GM10847 (cell line): ENCODE data around the gene NHERF2.

Source experiments
- POLR2A ChIP-seq: IDR thresholded peaks from 2 replicates; pipeline ENCODE4 v1.6.1; 2011; ENCODE audit not compliant: insufficient read length; ENCODE audit errors: extremely low read depth

Gene NHERF2

DNA sequence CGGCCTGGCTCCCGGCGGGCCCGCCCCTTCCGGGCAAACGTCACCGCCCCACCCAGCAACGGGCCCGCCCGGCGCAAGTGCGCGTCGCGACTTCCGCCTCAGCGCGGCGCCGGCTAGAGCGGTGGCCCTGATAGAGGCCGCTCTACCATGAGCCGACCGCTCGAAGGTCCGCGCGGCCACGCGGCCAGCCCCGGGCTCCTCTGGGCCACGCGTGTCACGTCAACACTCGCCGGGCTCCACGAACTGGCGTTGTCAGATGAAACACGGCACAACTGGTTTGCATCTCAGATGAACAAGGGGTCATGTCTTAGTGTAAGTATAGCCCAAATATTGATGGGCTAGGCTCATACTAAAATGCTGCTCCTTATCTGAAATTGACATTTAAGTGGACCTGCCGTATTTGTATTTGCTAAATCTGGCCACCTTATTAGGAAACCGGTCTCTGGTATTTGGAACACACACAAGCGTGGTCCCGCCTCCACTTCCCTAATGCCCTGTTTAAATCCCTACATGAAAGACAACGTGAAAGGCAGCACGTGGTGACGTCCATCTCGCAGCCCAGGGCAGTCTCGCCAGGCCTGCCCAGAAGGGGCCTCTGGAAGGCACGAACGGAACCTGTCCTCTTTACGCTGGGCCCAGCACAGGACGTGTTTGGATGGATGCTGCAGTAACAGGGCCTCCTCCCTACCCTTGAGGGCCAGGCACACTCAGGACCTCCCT, 16.8 kb upstream of the NHERF2 start, which contains the start of gene ZNF598:
TSS of gene ZNF598 (minus strand) at position 31 of the 720 bp plus-strand sequence.
- peak; percentile 91 for TF ChIP-seq POLR2A

DNA sequence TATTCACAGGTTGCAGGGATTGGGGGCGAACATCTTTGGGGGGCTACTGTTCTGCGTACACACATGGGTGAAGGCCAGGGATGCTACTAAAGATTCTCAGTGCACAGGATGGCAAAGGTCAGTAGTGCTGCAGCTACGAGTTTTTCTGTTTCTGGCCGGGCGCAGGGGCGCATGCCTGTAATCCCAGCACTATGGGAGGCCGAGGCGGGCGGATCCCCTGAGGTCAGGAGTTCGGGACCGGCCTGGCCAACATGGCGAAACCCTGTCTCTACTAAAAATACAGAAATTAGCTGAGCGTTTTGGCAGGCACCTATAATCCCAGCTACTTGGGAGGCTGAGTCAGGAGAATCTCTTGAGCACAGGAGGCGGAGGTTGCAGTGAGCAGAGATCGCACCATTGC, 13.2 kb upstream of the NHERF2 start:
- TF ChIP-seq POLR2A = no peak

DNA sequence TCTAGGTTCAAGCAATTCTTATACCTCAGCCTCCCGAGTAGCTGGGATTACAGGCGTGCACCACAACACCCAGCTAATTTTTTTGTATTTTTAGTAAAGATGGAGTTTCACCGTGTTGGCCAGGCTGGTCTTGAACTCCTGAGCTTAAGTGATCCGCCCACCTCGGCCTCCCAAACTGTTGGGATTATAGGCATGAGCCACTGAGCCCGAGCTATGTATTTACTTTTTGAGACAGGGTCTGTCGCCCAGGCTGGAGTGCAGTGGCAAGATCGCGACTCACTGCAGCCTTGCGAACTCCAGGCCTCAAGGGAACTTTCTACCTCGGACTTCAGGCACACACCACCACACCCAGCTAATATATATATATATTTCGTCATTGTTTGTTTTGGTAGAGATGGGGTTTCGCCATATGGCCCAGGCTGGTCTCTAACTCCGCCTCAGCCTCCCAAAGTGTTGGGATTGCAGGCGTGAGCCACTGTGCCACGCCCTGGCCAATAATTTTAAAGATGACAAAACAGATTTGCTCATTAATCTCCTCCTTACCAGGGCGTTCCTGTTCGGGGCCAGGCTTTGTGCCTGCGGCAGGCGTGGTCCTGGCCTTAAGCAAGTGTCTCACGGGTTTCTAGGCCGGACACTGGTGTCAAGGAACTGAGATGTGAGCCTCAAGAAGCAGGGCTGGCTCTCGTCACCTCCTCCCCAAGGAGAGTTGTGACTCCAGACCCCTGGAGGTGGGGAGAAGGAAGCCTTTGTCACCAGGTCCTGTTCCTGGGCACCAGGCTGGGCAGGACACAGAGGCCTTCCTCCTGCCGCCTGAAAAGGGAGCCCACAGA, 11.4 kb upstream of the NHERF2 start:
- no peak for TF ChIP-seq POLR2A

DNA sequence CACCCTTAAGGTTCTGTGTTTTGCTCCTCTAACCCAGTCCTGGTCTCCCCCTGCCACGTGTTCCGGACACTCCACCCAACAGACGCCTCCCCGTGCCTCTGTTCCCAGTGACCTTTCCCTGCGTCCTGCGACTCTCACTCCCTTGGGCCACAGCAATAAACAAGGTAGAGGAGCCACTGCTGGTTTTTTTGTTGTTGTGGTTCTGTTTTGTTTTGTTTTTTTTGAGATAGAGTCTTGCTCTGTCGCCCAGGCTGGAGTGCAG, 10.8 kb upstream of the NHERF2 start:
- TF ChIP-seq POLR2A = no peak

DNA sequence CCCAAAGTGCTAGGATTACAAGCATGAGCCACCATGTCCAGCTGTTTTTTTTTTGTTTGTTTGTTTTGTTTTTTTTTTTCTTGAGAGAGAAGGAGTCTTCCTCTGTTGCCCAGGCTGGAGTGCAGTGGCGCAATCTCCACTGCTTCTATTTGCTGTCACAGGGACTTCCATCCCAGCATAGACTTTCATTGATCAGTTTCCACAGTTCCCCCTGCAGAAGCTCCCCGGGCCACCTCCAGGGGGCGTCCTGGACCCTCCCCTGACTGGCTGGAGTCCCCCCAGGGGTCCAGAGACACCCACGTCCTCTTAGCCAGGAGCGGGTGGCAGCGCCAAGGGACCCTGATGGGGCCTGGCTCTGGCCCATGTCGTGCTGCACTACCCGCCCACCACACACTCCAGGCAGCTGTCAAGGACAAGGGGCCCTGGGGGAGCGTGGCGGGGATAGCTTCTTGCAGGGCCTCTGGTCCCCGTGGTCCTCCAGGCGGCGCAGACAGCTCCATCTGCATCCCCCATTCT, 10.2 kb upstream of the NHERF2 start:
- TF ChIP-seq POLR2A = no peak

DNA sequence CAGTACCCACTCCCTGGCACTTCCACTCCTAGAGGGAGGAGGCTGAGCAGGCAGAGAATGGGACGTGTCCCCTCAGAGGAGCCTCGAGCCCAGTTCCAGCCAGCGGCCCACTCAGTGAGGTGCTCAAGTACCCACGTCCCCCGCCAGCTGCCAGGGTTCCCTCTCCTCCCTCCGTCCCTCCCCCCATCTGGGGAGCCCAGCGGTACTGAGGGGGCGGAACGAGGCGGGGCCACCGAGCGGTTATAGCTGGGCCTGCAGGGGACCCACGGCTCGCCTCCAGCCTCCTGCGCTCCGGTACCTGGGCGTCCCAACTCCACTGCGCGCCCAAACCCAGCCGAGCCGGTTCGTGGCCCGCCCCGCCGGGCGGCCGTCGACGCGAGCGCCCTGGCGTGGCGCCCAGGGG, 7.2 kb upstream of the NHERF2 start, which contains the start of gene NPW:
TSS of gene NPW (plus strand) at position 268 of the 403 bp plus-strand sequence.
- TF ChIP-seq POLR2A = no peak

DNA sequence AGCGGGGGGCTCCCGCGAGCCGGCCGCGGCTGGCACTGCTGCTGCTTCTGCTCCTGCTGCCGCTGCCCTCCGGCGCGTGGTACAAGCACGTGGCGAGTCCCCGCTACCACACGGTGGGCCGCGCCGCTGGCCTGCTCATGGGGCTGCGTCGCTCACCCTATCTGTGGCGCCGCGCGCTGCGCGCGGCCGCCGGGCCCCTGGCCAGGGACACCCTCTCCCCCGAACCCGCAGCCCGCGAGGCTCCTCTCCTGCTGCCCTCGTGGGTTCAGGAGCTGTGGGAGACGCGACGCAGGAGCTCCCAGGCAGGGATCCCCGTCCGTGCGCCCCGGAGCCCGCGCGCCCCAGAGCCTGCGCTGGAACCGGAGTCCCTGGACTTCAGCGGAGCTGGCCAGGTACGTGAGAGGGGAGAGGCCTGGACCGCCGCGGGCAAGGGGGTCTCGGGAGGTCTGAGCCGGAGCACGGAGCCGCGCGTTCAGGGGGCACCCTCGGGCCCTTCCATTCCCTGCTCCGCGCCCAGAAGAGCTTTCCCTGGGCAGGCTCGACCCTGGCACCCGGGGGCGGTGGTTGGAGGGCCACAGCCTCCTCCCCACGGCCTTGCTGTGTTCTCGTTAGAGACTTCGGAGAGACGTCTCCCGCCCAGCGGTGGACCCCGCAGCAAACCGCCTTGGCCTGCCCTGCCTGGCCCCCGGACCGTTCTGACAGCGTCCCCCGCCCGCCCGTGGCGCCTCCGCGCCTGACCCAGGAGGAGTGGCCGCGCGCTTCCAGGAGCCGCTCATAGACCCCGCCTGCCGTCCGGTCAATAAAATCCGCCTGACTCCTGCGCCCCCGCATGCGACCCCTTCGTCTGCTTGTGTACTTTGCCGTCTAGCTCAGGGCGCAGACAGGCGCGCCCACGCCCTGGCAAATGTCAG, 6.5 kb upstream of the NHERF2 start:
- TF ChIP-seq POLR2A = no peak

DNA sequence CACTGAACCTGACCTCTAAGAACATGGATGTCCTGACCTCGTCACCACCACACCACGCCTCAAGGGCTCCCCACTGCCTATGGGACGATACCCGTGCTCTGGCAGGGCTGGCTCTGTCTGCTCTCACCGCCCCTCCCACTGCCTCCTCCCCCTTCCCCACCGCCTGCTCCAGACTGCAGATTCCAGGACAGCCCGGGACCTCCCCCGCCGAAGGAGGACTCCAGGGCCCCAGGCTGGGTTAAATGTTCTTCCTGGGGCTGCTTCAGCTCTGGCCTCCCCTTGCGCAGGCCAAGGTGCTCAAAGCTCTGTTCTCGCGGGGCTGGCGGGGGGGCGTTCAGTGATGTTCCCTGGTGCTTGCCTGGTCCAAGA, 4.0 kb upstream of the NHERF2 start:
- TF ChIP-seq POLR2A = no peak

DNA sequence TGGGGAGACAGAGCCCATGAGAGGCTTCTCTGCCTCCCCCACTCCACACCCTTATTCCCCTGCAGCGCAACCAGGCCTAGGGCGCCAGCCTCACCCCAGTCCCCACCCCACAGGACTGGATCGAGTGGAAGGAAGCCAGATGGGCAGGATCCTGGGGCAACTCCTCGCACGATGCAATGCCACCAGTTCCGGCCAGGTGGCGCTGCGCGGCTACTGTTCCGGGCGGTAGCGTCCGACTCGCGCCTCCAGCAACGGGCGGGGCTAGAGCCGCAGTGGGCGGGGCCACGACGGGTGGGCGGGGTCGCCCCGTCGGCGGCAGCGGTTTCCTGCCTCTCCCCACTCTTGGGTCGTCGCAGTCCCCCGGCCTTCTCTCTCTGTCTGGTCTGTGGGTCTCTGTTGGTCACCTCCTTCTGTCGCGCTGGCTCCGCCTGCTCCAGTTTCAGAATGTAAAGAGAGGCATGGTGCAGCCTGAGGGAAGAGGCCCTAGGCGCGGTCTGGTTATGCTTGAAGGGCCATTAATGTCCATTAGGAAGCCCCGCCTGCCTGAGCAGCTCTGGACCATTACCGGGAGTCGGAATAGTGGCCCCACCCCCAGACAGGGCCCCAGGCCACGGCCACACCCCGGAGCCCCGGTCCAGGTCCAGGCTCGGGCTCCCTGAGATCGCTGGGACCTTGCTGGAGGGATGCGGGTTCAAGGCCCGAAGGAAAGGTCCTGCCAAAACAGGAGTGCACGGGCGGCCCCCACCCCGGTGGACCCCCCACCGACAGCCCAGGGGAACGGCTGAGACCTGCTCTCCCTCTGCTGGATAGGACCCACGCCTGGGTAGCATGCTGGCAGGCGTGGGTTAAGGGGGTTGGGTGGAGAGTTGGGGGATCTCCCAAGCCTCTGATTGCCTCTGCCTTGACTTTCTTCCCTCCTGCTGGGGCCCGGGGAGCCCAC, 3.3 kb upstream of the NHERF2 start:
- no peak for TF ChIP-seq POLR2A

DNA sequence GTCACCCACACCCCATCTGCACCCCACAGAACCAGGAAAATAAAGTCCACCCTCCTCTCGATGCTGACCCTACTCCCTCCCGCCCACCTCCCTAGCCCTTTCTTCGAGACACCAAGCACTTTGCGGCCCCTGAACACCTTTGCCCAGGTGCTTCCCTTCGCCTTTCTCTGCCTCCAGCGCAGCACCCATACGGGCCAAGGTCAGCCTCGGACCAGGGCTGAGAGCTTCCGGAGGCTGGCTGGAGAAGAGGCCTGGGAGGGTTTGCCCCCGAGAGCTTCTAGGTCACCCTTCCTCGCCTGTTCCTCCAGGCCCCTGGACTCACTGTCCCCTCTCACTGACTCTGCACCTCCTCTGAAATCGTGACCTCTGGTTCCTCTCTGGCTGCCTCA, 2.7 kb upstream of the NHERF2 start:
- TF ChIP-seq POLR2A = no peak

DNA sequence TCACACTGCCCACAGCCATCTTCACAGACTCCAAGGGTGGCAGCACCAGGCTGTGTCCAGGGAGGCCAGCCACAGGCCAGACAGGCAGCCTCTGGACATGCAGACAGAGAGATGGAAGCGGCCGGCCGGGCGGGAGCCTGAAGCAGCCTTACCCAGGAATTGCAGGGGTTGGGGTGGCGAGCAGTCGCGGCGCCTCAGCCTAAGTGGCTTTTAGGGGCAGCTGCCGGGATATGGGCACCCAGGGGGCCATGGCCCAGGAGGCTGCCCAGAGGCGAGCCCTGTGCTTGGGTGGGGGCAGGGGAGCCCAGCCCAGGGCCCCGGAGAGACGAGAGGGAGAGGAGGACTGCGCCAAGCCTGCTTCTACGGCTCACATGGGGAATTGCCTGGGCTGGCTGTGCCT, 1.5 kb upstream of the NHERF2 start:
- no peak for TF ChIP-seq POLR2A

DNA sequence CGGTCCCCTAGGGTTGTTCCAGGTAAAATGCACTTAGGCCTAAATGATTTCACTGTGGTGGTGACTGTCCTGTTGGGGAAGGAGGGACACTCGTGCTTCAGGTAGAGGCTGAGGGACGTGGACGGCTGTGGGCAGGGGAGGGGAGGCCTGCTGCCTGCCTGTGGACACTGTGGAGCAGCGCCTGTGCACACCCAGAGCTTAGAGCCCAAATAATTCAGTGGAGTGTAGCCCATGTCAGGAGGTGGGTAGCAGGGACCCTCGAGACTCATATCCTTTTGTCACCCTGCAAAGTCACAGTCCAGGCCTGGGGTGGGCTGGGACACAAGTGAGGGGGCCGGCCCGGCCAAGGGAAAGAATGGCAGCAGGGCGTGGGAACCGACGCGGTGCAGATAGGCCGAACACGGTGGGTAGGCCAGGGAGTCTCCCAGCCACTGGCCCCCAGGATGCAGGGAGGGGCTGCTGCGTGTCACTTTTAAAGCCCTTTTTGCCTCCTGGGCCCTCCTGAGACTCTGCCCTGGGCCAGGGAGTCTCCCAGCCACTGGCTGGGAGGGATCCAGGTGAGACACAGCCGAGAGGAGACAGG, 733 bp upstream of the NHERF2 start:
- TF ChIP-seq POLR2A = no peak

DNA sequence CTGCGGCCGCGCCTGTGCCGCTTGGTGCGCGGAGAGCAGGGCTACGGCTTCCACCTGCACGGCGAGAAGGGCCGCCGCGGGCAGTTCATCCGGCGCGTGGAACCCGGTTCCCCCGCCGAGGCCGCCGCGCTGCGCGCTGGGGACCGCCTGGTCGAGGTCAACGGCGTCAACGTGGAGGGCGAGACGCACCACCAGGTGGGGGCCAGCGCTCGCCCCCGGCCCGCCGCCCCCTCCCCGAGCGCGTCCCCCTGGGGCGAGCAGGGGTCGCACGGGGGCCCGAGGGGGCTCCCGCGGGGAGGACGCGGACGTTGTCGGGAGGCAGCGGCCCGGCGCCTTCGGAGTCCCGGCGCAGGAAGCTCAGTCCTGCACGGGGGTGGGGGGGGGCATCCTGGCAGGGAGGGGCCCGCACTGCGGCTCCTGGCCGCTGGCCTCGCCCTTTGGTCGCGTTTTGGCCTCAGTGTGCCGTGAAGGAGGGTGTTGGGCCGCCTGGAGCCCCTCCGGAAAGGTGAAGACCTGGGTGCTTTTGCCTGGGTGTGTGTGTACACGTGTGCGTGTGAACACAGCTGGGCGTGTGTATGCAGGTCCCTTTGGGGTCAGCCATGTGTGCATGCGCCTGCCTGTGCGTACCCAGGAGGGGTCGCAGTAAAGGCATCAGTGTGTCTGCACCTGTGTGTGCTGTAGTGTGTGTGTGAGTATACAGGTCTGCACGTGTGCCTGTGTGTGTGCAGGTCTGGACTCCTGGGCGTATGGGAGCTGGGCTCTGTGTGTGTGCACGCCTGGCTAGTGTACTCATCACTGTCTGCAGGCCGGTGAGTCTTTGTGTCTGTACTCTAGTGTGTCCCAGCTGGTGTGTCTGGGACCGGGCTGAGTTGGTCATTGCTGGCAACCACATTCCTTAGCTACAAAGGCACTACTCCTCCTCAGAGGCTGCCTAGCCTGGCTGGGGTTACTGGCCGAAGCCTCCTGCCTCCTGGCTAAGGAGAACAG, 615 bp downstream of the NHERF2 start:
- TF ChIP-seq POLR2A = no peak
